IMR-90 (cell line): Measurements from ENCODE around the gene TAGLN. TPM values are rescaled to one million over a fixed set of nuclear protein-coding genes. Genes with fewer than 3 reads are reported as not detected.

Source experiments
- ATAC-seq: fragments of 200-7000 bp; cut with Tn5 transposase; 2 replicates; pipeline ENCODE4 v1.9.1; 2020; ENCODE audit warnings: low read depth, mild to moderate bottlenecking, moderate library complexity
- BruUV-seq: library from RNA; stranded (reverse); fragments of 400-500 nt; replicated peaks from 2 replicates; lab custom pipeline; 2021; lab: Mats Ljungman, UMichigan
- CTCF ChIA-PET: fragments of 300-600 bp; formaldehyde crosslinking; extraction: SDS; loops from one replicate; lab custom pipeline; 2021; ENCODE audit warnings: antibody characterized with exemption; lab: Yijun Ruan, JAX
- POLR2A ChIA-PET: fragments of 300-600 bp; sonication (Branson Sonifier 250); formaldehyde crosslinking; loops from one replicate; lab custom pipeline; 2022; ENCODE audit warnings: antibody characterized with exemption; ENCODE audit not compliant: unreplicated experiment; lab: Charles Lee
- DNase-seq: peaks from one replicate; pipeline ENCODE4 v3.0.0; 2013
- H2AFZ ChIP-seq: replicated peaks from 2 replicates; pipeline ENCODE3; 2013; ENCODE audit warnings: low read length, mild to moderate bottlenecking; ENCODE audit not compliant: poor library complexity
- H2AK5ac ChIP-seq: 2 replicates; pipeline ENCODE4 v1.6.1; 2013; ENCODE audit warnings: low read depth, low read length, inconsistent platforms
- H2AK9ac ChIP-seq: replicated peaks from 2 replicates; pipeline ENCODE3; 2013; ENCODE audit warnings: mild to moderate bottlenecking, low read depth, low read length, moderate library complexity; ENCODE audit not compliant: poor library complexity
- H2BK120ac ChIP-seq: 2 replicates; pipeline ENCODE4 v1.6.1; 2013; ENCODE audit warnings: low read depth, low read length, inconsistent platforms
- H2BK15ac ChIP-seq: 3 replicates; pipeline ENCODE4 v1.6.1; 2013; ENCODE audit warnings: low read depth, low read length, inconsistent platforms
- H2BK20ac ChIP-seq: 2 replicates; pipeline ENCODE4 v1.6.1; 2013; ENCODE audit warnings: low read depth, mild to moderate bottlenecking, inconsistent platforms, low read length, moderate library complexity
- H2BK5ac ChIP-seq: 2 replicates; pipeline ENCODE4 v1.6.1; 2013; ENCODE audit warnings: mild to moderate bottlenecking, low read depth, low read length, inconsistent platforms; ENCODE audit not compliant: poor library complexity, severe bottlenecking
- H3K14ac ChIP-seq: replicated peaks from 2 replicates; pipeline ENCODE4 v1.6.1; 2013; ENCODE audit warnings: low read depth, low read length, inconsistent platforms
- H3K18ac ChIP-seq: 2 replicates; pipeline ENCODE4 v1.6.1; 2013; ENCODE audit warnings: low read depth, low read length, control low read depth
- H3K23ac ChIP-seq: 2 replicates; pipeline ENCODE4 v1.6.1; 2013; ENCODE audit warnings: low read depth, low read length, inconsistent platforms
- H3K27ac ChIP-seq: 2 replicates; pipeline ENCODE4 v1.5.1; 2013; ENCODE audit warnings: mild to moderate bottlenecking, control low read depth, low read length; ENCODE audit not compliant: insufficient read depth
- H3K27me3 ChIP-seq: 2 replicates; pipeline ENCODE4 v1.6.1; 2013; ENCODE audit warnings: low read length; ENCODE audit not compliant: control insufficient read depth, insufficient read depth
- H3K36me3 ChIP-seq: 2 replicates; pipeline ENCODE4 v1.6.1; 2013; ENCODE audit warnings: low read length, mixed read lengths; ENCODE audit not compliant: control insufficient read depth, insufficient read depth
- H3K4ac ChIP-seq: 2 replicates; pipeline ENCODE4 v1.6.1; 2013; ENCODE audit warnings: low read depth, low read length, inconsistent platforms
- H3K4me1 ChIP-seq: 2 replicates; pipeline ENCODE4 v1.6.1; 2013; ENCODE audit warnings: low read length, mixed read lengths; ENCODE audit not compliant: control insufficient read depth, insufficient read depth
- H3K4me2 ChIP-seq: 2 replicates; pipeline ENCODE4 v1.6.1; 2013; ENCODE audit warnings: low read depth, mild to moderate bottlenecking, control low read depth, low read length, moderate library complexity
- H3K4me3 ChIP-seq: 2 replicates; pipeline ENCODE4 v1.5.1; 2013; ENCODE audit warnings: low read depth, mild to moderate bottlenecking, control low read depth, low read length, moderate library complexity; ENCODE audit not compliant: insufficient read depth
- H3K56ac ChIP-seq: 2 replicates; pipeline ENCODE4 v1.6.1; 2013; ENCODE audit warnings: low read length, inconsistent platforms; ENCODE audit not compliant: insufficient read depth; ENCODE audit errors: extremely low read depth
- H3K79me1 ChIP-seq, 2 experiments: 2 replicates each; pipeline ENCODE4 v1.6.1; 2013; ENCODE audit warnings: low read length in 2 of 2, inconsistent platforms in 1 of 2, low read depth in 1 of 2
- H3K9ac ChIP-seq: 2 replicates; pipeline ENCODE4 v1.6.1; 2013; ENCODE audit warnings: low read depth, low read length, control low read depth
- H3K9me1 ChIP-seq: 2 replicates; pipeline ENCODE4 v1.6.1; 2013; ENCODE audit warnings: low read length, inconsistent platforms; ENCODE audit not compliant: insufficient read depth
- H3K9me3 ChIP-seq: 2 replicates; pipeline ENCODE4 v1.6.1; 2013; ENCODE audit warnings: low read length; ENCODE audit not compliant: control insufficient read depth, insufficient read depth
- H4K20me1 ChIP-seq: 2 replicates; pipeline ENCODE4 v1.6.1; 2013; ENCODE audit warnings: low read length, inconsistent platforms; ENCODE audit not compliant: insufficient read depth
- H4K5ac ChIP-seq: 2 replicates; pipeline ENCODE4 v1.6.1; 2013; ENCODE audit warnings: mild to moderate bottlenecking, low read depth, low read length, control low read depth
- H4K8ac ChIP-seq, 2 experiments: 2 replicates each; pipeline ENCODE4 v1.6.1; 2013; ENCODE audit warnings: low read depth in 2 of 2, low read length in 2 of 2, control low read depth in 1 of 2, inconsistent platforms in 1 of 2
- H4K91ac ChIP-seq: 2 replicates; pipeline ENCODE4 v1.6.1; 2013; ENCODE audit warnings: low read depth, low read length, inconsistent platforms; ENCODE audit not compliant: insufficient read depth
- CEBPB ChIP-seq: IDR thresholded peaks from 2 replicates; pipeline ENCODE4 v1.6.1; 2012; ENCODE audit warnings: low read depth, low read length, improper control_type of control experiment
- CTCF ChIP-seq: conservative IDR thresholded peaks from 2 replicates; pipeline ENCODE4 v1.5.1; 2012; ENCODE audit warnings: mild to moderate bottlenecking, low read depth, low read length, improper control_type of control experiment
- POLR2A ChIP-seq: IDR thresholded peaks from 2 replicates; pipeline ENCODE4 v1.6.1; 2012; ENCODE audit warnings: mild to moderate bottlenecking, low read depth, low read length
- RAD21 ChIP-seq: IDR thresholded peaks from 2 replicates; pipeline ENCODE4 v1.6.1; 2012; ENCODE audit warnings: low read length, improper control_type of control experiment
- RFX5 ChIP-seq: IDR thresholded peaks from 2 replicates; pipeline ENCODE4 v1.8.0; 2012; ENCODE audit warnings: low read depth, mild to moderate bottlenecking, low read length, moderate library complexity
- WGBS, 2 experiments: methylation state at CpG; one replicate each; pipeline versions ENCODE4 v1.1.5 to v1.1.7; 2013; ENCODE audit warnings: missing lambda C conversion rate in 2 of 2; ENCODE audit not compliant: insufficient read length in 1 of 2; ENCODE audit errors: extremely low coverage in 2 of 2; 5-methylcytosine and 5-hydroxymethylcytosine counted together
- dilution Hi-C: fragments of 300-500 bp; cut with HindIII; formaldehyde crosslinking; loops from one replicate; pipeline ENCODE4 v1.14.3; 2018; ENCODE audit warnings: low sequenced_read_pairs; ENCODE audit not compliant: unreplicated experiment
- in situ Hi-C: fragments of 300-500 bp; cut with MboI; formaldehyde crosslinking; loops from 3 replicates; pipeline ENCODE4 v1.14.3; 2019; ENCODE audit warnings: low sequenced_read_pairs, inconsistent platforms, mixed read lengths
- intact Hi-C: fragments of 100-400 bp; cut with micrococcal nuclease; formaldehyde crosslinking; loops from 2 replicates; pipeline ENCODE4 v1.10.0; 2022
- polyA plus RNA-seq, 3 experiments: library from polyadenylated mRNA; depleted of rRNA; stranded (reverse); fragments of >200 nt; gene quantifications; 2 replicates each; pipeline ENCODE4 v1.2.3, GENCODE V29; 2012; ENCODE audit warnings: low replicate concordance in 1 of 3
- total RNA-seq: library from RNA; depleted of rRNA; stranded (reverse); fragments of >200 nt; gene quantifications from 2 replicates; pipeline ENCODE4 v1.2.3, GENCODE V29; 2012

Gene TAGLN
- total and polyA plus RNA-seq, 2 of the 4 experiments (the other 2 are of a cell fraction): 2,558 to 3,760 TPM

GRCh38 chr11:117220999-117221774, 22.0 kb downstream of the TAGLN start (continued):
- TF ChIP-seq CEBPB: no peak

- peak overlapping the region; percentile 23; the same call in 1 of the 2 replicates for H3K4me2 ChIP-seq
- intact Hi-C loops: loop anchor here (10.0 kb wide), 1 partner anchor 367 kb away; no protein-coding TSS in a partner anchor
These were observed 22.8 kb downstream of the TAGLN start for GRCh38 chr11:117221775-117222517.

More at GRCh38 chr11:117221775-117222517, 22.8 kb downstream of the TAGLN start:
- peak; percentile 72 for DNase-seq
- Histone ChIP-seq H3K79me1 (peaks cover 13 to 50% of the 10 kb centered on the region in 2 experiments; a peak in 3 of 4 replicates), H4K91ac (peak overlapping the region; percentile 81), H2BK20ac (peak overlapping the region; percentile 72), H3K36me3 (peaks cover 47% of the 10 kb centered on the region), H4K5ac (peak overlapping the region; percentile 51), H3K4me1 (peaks cover 38% of the 10 kb centered on the region), H3K56ac (no peak overlapping the region; the same call in 1 of the 2 replicates), H4K20me1 (no peaks in the 10 kb centered on the region), H3K9me3 (no peaks in the 10 kb centered on the region), H3K27me3 (no peaks in the 10 kb centered on the region), H4K8ac (peak overlapping the region; percentile 12 to 88), H3K18ac (peak overlapping the region; percentile 36), H3K9me1 (peaks cover 27% of the 10 kb centered on the region), H2BK15ac (peak overlapping the region; percentile 16; the same call in 1 of the 3 replicates), H3K14ac (peak overlapping the region; percentile 92), H2BK120ac (peak overlapping the region; percentile 81), H2AFZ (no peak overlapping the region), H2BK5ac (peak overlapping the region; percentile 77), H3K9ac (peak overlapping the region; percentile 2; the same call in 1 of the 2 replicates), H3K23ac (peak overlapping the region; percentile 41; the same call in 1 of the 2 replicates), H3K4me3 (no peak overlapping the region), H3K27ac (peak overlapping the region; percentile 58), H2AK9ac (peak overlapping the region; percentile 77), H3K4ac (peak overlapping the region; percentile 99), H2AK5ac (peak overlapping the region; percentile 69; the same call in 1 of the 2 replicates)
- ATAC-seq: peak; percentile 25
- ChIA-PET CTCF (interaction anchor here (0.7 to 1.2 kb wide), 3 partner anchors 8 to 430 kb away, joined by 3 to 4 read pairs (median 3); partner anchors contain the start of gene APOA5), POLR2A (interaction anchor here (0.7 to 1.6 kb wide), 2 partner anchors 19 to 78 kb away, joined by 4 to 6 read pairs; partner anchors contain the start of gene PAFAH1B2)
- dilution Hi-C loops: no loop called here
- 64% methylated on average over 4 of the region's 7 CpGs; no CpG with 5 or more reads in 1 of the 2 experiments for WGBS, 2 experiments
- TF ChIP-seq RAD21 (peak; percentile 13; the same call in 1 of the 2 replicates), CTCF (0 out of 2 replicates have a peak, but pooled peaks have one; percentile 15), RFX5 (no peak), POLR2A (no peak)
- BruUV-seq: no TSS peak
- in situ Hi-C loops: loop anchor here (10.0 kb wide), 1 partner anchor 347 kb away; no protein-coding TSS in a partner anchor
